ENCODE data around the gene DNLZ.

Gene DNLZ

DNA sequence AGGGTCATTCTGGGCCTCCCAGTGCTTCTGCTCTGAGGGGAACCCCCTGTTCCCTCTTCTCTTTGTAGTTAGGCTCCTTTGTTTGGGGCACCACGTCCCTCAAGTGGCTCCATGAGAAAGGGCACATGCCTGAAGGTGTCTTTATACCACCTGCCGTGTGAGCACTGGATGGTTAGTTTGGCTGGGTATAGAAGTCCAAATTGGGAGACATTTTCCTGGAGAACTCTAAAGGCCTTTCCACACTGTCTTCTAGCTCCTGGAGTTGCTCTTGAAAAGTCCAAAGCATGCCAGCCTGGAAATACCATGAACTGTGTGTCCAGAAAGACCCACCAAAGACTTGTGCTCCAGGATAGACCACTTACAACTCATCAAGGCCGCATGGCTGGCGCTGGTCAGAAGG lies 48.6 kb downstream of the DNLZ start:
- H3K9ac ChIP-seq (ENCODE audit: low read depth, low read length) = no peak overlapping the region
- H3K27me3 ChIP-seq (ENCODE audit: control insufficient read depth, insufficient read depth, low read length) = no peaks in the 10 kb centered on the region
- no peaks in the 10 kb centered on the region for H3K36me3 ChIP-seq (ENCODE audit: control insufficient read depth, insufficient read depth, low read length)
- no peaks in the 10 kb centered on the region for H3K4me1 ChIP-seq (ENCODE audit: control insufficient read depth, insufficient read depth, low read length)
- peaks cover 7% of the 10 kb centered on the region for H3K9me3 ChIP-seq (ENCODE audit: control insufficient read depth, insufficient read depth, low read length)
- no peak overlapping the region for H3K4me3 ChIP-seq (ENCODE audit: low read depth, low read length)

DNA sequence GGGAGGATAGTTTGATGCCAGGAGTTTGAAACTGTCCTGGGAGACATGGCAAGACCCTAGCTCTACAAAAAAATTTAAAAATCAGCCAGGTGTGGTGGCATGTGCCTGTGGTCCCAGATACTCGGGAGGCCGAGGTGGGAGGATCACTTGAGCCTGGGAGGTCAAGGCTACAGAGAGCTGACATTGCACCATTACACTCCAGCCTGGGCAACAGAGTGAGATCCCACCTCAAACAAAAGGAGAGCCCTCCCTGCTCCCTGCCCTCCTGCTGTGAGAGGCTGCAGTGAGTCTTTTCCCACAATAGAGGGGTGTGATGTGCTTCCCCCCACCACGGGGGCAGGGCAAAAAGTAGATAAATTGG lies 49.5 kb downstream of the DNLZ start:
- no peaks in the 10 kb centered on the region for H3K4me1 ChIP-seq (ENCODE audit: control insufficient read depth, insufficient read depth, low read length)

DNA sequence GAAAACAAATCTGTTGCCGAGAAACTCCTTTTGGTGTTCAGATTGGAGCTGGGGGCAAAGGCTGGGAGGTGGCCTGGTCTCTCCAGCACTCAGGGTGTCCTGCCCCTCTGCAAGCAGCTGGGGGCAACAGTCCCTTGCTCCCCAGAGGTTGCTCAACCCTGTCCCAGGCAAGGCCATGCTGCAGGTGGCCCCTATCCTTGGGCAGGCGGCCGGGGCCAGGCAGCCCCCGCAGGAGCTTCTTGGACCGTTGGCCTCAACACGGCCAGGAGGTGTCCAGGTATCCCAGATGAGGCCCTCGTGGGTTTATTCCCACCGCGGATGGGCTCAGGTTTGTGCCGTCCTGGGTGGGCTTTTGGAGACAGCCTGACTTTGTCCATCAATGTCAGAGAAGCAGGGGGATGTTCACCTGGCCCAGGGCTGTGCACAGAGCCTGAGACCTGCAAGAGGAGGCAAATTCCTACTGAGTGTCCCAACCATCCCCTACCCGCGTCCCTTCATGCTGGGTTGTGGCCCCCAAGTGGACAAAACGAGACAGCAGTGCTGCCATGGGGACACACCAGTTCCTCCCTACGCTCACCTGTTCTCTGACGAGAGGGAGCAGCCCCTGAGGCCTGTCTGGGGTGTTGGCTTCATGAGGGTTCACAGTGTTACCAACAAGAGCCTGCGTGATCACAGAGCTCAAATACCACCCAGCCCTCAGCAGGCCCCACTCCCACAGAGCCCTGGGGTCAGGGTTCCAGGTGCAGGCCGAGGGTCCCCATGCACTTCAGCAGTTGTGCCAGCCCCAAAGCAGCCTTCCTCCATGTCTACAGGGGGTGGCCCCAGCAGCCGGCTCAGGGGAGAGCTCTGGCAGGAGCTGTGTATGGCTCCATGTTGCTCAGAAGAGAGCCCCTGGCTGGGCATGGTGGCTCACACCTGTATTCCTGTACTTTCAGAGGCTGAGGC lies 50.2 kb downstream of the DNLZ start:
- Histone ChIP-seq H3K36me3 (ENCODE audit: control insufficient read depth, insufficient read depth, low read length) (no peaks in the 10 kb centered on the region), H3K27me3 (ENCODE audit: control insufficient read depth, insufficient read depth, low read length) (no peaks in the 10 kb centered on the region), H3K4me1 (ENCODE audit: control insufficient read depth, insufficient read depth, low read length) (no peaks in the 10 kb centered on the region), H3K9ac (ENCODE audit: low read depth, low read length) (no peak overlapping the region), H3K4me3 (ENCODE audit: low read depth, low read length) (no peak overlapping the region), H3K9me3 (ENCODE audit: control insufficient read depth, insufficient read depth, low read length) (peaks cover 7% of the 10 kb centered on the region)

More for the DNA sequence above, 49.5 kb downstream of the DNLZ start:
- H3K36me3 ChIP-seq (ENCODE audit: control insufficient read depth, insufficient read depth, low read length) = no peaks in the 10 kb centered on the region
- peaks cover 7% of the 10 kb centered on the region for H3K9me3 ChIP-seq (ENCODE audit: control insufficient read depth, insufficient read depth, low read length)
- no peak overlapping the region for H3K9ac ChIP-seq (ENCODE audit: low read depth, low read length)
- H3K4me3 ChIP-seq (ENCODE audit: low read depth, low read length) = no peak overlapping the region
- H3K27me3 ChIP-seq (ENCODE audit: control insufficient read depth, insufficient read depth, low read length) = no peaks in the 10 kb centered on the region

DNA sequence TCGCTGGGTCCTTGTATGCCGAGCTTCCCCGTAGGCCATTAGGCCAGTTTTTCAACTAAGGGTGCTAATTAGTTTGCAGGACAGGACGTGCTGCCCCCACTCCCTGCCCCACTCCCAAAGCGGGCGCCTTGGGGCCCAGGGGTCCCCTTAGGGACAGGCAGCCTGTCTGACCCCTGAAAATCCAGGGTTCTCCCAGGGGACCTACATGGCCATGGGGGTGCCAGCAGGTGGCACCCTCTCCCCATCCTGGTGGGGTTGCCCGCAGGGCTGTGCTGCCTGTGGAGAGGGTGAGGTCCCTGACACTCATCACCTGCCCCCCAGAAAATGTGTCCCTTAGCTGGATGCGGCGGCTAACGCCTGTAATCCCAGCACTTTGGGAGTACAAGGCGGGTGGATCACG lies 51.1 kb downstream of the DNLZ start:
- Histone ChIP-seq H3K36me3 (ENCODE audit: control insufficient read depth, insufficient read depth, low read length) (no peaks in the 10 kb centered on the region), H3K9ac (ENCODE audit: low read depth, low read length) (no peak overlapping the region)

DNA sequence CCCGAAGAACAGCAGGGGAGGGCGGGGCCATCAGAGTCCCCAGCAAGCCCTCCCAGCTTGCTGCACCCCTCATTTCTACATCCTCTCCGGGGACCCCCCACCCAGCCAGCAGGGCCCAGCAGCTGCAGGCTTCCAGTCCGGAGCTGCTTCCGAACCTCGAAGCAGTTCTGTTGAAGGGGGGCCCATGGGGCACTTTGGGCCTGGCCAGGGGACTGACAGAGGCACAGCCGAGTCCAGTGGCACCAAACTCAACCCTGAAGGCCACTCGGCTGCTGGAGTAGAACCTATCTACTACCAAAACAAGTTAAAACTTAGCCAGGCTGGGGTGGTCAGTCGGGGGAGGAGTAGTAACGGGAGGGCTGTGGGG lies 51.6 kb downstream of the DNLZ start:
- no peaks in the 10 kb centered on the region for H3K36me3 ChIP-seq (ENCODE audit: control insufficient read depth, insufficient read depth, low read length)
- H3K27me3 ChIP-seq (ENCODE audit: control insufficient read depth, insufficient read depth, low read length) = no peaks in the 10 kb centered on the region
- no peaks in the 10 kb centered on the region for H3K4me1 ChIP-seq (ENCODE audit: control insufficient read depth, insufficient read depth, low read length)
- H3K9me3 ChIP-seq (ENCODE audit: control insufficient read depth, insufficient read depth, low read length) = peaks cover 7% of the 10 kb centered on the region
- H3K4me3 ChIP-seq (ENCODE audit: low read depth, low read length) = no peak overlapping the region
- no peak overlapping the region for H3K9ac ChIP-seq (ENCODE audit: low read depth, low read length)

More for the DNA sequence above, 51.1 kb downstream of the DNLZ start:
- Histone ChIP-seq H3K27me3 (ENCODE audit: control insufficient read depth, insufficient read depth, low read length) (no peaks in the 10 kb centered on the region), H3K4me1 (ENCODE audit: control insufficient read depth, insufficient read depth, low read length) (no peaks in the 10 kb centered on the region), H3K9me3 (ENCODE audit: control insufficient read depth, insufficient read depth, low read length) (peaks cover 7% of the 10 kb centered on the region), H3K4me3 (ENCODE audit: low read depth, low read length) (no peak overlapping the region)

DNA sequence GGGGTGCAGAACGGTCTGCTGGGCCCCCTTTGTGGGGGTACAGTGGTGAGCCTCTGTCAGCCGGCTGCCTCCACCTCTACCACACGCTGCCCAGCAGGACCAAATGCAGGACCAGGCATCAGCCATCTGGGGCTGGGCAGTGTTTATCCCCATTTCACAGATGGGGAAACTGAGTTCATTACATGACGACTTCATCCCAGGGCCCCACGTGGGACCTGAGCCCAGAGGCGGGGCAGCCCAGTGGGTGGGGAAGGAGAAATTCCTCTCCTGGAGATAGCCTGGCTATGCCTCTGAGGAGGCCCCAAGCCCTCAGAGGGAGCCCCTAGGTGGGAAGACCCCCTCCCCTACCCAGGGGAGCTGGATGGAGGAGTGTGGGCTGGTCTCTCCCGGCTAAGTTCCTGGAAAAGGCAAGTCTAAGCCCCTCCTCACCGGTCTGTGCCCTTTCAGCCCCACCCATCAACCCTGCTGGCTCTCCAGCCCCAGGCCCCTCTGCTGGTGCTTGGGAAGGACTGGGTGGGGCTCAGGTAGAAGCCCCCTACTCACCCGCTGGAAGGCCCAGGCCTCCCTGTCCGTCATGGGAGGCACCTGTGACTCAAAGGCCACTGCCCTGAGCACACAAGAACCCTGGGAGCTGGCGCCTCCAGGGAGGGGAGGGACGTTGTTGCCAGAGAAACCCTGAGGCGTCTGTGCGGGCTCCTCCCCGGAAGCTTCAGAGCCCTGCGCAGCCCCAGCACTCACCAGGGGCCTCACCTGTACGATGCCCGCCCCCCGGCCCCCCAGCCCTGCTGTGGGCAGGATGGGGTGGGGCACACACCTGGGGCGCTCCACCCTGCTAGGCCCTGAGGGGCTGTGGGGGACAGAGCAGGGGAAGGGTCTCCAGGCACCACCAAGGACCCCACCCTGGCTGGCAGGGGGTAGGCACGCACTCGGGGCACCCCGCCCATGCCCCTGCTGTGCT lies 52.2 kb downstream of the DNLZ start:
- H3K27me3 ChIP-seq (ENCODE audit: control insufficient read depth, insufficient read depth, low read length) = no peaks in the 10 kb centered on the region
- H3K4me3 ChIP-seq (ENCODE audit: low read depth, low read length) = no peak overlapping the region
- H3K36me3 ChIP-seq (ENCODE audit: control insufficient read depth, insufficient read depth, low read length) = no peaks in the 10 kb centered on the region
- no peaks in the 10 kb centered on the region for H3K4me1 ChIP-seq (ENCODE audit: control insufficient read depth, insufficient read depth, low read length)
- peaks cover 7% of the 10 kb centered on the region for H3K9me3 ChIP-seq (ENCODE audit: control insufficient read depth, insufficient read depth, low read length)
- no peak overlapping the region for H3K9ac ChIP-seq (ENCODE audit: low read depth, low read length)

DNA sequence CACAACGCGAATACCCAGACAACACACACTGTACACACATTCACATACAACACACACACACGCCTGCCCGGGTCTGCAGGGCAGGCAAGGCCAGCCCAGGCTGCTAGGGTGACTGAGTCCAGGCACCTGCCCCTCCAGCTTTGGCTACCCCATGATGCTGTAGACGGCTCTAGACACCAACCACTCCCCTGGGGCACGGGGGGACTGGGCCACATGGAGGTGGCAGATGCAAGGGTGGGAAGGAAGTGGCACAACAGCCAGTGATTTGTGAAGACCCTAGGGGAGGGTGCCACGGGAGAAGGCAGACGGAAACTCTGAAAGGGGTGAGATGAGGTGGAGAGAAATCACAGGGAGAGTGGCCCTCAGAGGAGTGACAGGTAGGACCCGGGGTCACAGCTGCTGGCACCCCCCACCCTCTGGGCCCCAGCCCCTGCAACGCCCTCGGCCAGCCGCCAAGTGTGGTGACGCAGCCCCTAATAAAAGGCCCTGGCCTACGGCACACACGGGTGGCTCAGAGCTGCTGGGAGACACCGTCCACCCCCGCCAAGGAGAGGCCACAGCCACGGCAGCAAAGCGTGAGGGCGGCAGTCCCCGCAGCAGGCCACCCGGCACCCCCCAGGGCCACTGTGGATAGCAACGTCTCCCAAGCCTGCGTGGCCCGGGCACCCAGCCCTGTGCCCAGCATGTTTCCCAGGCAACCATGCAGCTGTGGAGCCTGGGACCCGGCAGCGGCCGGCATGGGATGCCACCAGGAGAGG lies 53.1 kb downstream of the DNLZ start:
- Histone ChIP-seq H3K9ac (ENCODE audit: low read depth, low read length) (no peak overlapping the region), H3K36me3 (ENCODE audit: control insufficient read depth, insufficient read depth, low read length) (no peaks in the 10 kb centered on the region), H3K27me3 (ENCODE audit: control insufficient read depth, insufficient read depth, low read length) (no peaks in the 10 kb centered on the region), H3K4me3 (ENCODE audit: low read depth, low read length) (no peak overlapping the region), H3K9me3 (ENCODE audit: control insufficient read depth, insufficient read depth, low read length) (peaks cover 4% of the 10 kb centered on the region), H3K4me1 (ENCODE audit: control insufficient read depth, insufficient read depth, low read length) (no peaks in the 10 kb centered on the region)

DNA sequence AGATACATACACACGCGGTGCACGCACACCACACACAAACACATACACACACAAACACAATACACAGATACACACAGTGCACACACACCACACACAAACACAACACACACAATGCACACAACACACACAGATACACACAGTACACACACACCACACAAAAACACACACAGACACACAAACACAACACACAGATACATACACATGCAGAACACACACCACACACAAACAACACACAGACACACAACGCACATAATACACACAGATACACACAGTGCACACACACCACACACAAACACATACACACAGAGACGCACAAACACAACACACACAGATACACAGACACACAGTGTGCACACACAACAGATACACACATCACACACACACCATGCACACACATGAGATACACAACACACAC lies 53.7 kb downstream of the DNLZ start:
- H3K4me3 ChIP-seq (ENCODE audit: low read depth, low read length) = no peak overlapping the region
- no peaks in the 10 kb centered on the region for H3K4me1 ChIP-seq (ENCODE audit: control insufficient read depth, insufficient read depth, low read length)
- no peak overlapping the region for H3K9ac ChIP-seq (ENCODE audit: low read depth, low read length)
- H3K27me3 ChIP-seq (ENCODE audit: control insufficient read depth, insufficient read depth, low read length) = no peaks in the 10 kb centered on the region
- peaks cover under 1% of the 10 kb centered on the region for H3K9me3 ChIP-seq (ENCODE audit: control insufficient read depth, insufficient read depth, low read length)
- H3K36me3 ChIP-seq (ENCODE audit: control insufficient read depth, insufficient read depth, low read length) = no peaks in the 10 kb centered on the region
